GM12891 (cell line): ENCODE measurements around the gene RIN3.

Experiments used
- DNase-seq: peaks from one replicate; pipeline ENCODE4 v3.0.0; 2011; ENCODE audit warnings: low spot score; ENCODE audit not compliant: insufficient read length
- FAIRE-seq: peaks from 2 replicates; lab custom pipeline; 2011; peaks lifted over from hg19 to GRCh38; lab: Jason Lieb, UNC
- PAX5 ChIP-seq: IDR thresholded peaks from 2 replicates; pipeline ENCODE4 v1.6.1; 2011; ENCODE audit warnings: low read length, moderate library complexity, mild to moderate bottlenecking; ENCODE audit not compliant: insufficient read depth, severe bottlenecking
- POLR2A ChIP-seq: IDR thresholded peaks from 2 replicates; pipeline ENCODE4 v1.6.1; 2011; ENCODE audit warnings: low read depth, low read length, control low read depth
- POLR2AphosphoS5 ChIP-seq: IDR thresholded peaks from 2 replicates; pipeline ENCODE4 v1.6.1; 2011; ENCODE audit warnings: low read depth, low read length, control low read depth
- POU2F2 ChIP-seq: IDR thresholded peaks from 2 replicates; pipeline ENCODE4 v1.6.1; 2011; ENCODE audit warnings: low read depth, mild to moderate bottlenecking, control low read depth, low read length, moderate library complexity
- SPI1 ChIP-seq: IDR thresholded peaks from 2 replicates; pipeline ENCODE4 v1.6.1; 2011; ENCODE audit warnings: low read depth, low read length, control low read depth
- TAF1 ChIP-seq: IDR thresholded peaks from 2 replicates; pipeline ENCODE4 v1.6.1; 2011; ENCODE audit warnings: low read depth, low read length, control low read depth

Gene RIN3

GRCh38 chr14:92482621-92483319 is 30.8 kb upstream of the RIN3 start:
- FAIRE-seq, result no peak
- TF ChIP-seq PAX5 (no peak), TAF1 (no peak), POLR2A (no peak)
- DNase-seq, result no peak

DNA sequence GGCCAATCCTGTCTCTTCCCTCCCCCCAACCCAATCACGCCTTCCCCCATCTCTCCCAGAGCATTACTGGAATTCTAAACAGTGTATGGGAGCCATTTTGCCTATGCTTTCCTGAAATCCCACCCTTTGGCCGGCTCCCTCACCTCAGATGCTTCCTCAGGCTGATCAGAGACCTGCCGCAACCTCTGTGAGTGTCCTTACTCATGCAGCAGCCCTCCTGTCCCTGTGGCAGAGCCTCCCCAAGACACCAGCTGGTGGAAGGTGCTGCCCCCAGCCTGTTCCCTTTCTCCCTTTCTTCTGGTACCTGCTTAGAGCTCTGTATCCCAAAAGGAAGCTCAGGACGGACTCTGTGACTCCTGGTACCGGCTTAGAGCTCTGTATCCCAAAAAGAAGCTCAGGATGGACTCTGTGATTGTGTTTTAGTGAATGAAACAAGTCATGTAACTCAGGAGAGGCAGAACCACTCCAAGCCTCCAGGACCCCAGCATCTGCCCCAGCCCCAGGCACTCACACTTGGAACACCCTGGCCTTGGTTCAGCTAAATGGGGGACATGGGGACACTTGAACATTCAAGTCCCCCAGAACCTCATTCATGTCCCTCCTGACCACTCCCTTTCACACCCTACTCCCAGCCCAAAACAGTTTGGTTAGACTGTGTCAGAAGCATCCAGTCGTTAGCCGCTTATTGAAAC is 29.3 kb upstream of the RIN3 start:
- no peak for DNase-seq
- FAIRE-seq, result no peak
- TF ChIP-seq TAF1, result no peak
- TF ChIP-seq POU2F2, result no peak
- TF ChIP-seq POLR2A, result no peak
- no peak for TF ChIP-seq PAX5
- no peak for TF ChIP-seq POLR2AphosphoS5

GRCh38 chr14:92486881-92487280 is 26.7 kb upstream of the RIN3 start:
- TF ChIP-seq POLR2A (no peak), POLR2AphosphoS5 (no peak), SPI1 (no peak), TAF1 (no peak), PAX5 (no peak), POU2F2 (no peak)
- DNase-seq (no peak), FAIRE-seq (no peak)

DNA sequence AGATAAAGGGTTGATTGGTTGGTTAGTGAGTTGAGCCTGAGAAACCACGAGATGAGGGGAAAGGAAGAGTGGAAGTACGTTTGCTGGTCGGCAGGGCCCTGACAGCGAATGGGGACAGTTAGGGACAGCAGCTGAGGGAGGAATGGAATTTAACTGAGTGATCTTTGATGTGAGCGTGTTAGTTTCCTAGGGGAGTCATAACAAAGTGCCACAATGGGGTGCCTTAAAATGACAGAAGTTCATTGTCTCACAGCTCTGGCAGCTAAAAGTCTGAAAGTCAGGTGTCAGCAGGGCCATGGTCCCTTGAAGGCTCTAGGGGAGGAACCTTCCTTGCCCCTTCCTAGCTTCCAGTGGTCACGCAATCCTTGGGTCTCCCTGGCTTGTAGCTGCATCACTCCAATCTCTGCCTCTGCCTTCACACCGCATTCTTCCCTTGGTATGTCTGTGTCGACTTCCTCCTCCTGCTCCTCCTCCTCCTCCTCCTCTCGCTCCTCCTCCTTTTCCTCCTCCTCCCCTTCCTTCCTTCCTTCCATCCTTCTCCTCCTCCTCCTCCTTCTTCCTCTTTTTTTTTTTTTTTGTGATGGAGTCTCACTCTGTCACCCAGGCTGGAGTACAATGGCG is 26.0 kb upstream of the RIN3 start:
- DNase-seq (no peak), FAIRE-seq (no peak)
- TF ChIP-seq PAX5 (no peak), POLR2A (no peak)

DNA sequence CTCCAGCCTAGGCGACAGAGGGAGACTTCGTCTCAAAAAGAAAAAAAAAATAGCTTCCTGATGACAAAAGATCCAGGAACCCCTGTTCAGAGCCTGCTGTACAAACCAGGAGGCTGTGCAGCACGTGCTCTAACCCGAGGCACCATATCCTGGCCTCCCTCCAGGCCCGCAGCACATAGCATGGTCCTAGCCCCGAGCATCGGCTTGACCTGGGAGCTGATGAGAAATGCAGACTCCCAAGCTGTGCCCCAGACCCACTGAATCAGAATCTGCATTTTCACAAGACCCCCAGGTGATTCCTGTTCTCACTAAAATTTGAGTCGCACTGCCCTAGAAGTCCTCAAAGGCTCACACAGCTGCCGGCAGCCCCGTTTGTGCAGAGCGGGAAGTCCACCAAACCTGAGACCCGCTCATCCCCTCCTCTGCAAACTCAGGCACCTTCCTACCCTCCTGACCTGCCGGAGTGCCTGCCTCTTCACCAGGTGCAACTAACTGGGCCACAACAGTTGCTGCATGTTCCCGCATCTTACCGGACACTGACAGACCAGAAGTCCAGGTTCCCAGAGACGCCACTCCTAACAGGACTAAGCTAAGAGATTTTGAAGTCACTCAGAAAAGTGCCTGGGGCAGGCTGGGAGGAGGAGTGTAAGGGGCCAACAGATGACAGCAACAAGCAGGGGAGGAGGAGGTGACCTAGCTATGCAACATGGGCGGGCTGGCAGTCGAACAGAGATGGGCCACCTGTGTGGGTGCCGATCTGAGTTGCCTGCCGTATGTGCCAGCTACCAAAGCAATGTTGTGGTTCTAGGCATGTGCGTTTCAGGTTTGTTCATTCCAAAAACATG is 24.0 kb upstream of the RIN3 start:
- TF ChIP-seq SPI1 (no peak), POU2F2 (no peak), POLR2A (no peak), PAX5 (no peak), POLR2AphosphoS5 (no peak), TAF1 (no peak)
- FAIRE-seq (no peak), DNase-seq (no peak)

DNA sequence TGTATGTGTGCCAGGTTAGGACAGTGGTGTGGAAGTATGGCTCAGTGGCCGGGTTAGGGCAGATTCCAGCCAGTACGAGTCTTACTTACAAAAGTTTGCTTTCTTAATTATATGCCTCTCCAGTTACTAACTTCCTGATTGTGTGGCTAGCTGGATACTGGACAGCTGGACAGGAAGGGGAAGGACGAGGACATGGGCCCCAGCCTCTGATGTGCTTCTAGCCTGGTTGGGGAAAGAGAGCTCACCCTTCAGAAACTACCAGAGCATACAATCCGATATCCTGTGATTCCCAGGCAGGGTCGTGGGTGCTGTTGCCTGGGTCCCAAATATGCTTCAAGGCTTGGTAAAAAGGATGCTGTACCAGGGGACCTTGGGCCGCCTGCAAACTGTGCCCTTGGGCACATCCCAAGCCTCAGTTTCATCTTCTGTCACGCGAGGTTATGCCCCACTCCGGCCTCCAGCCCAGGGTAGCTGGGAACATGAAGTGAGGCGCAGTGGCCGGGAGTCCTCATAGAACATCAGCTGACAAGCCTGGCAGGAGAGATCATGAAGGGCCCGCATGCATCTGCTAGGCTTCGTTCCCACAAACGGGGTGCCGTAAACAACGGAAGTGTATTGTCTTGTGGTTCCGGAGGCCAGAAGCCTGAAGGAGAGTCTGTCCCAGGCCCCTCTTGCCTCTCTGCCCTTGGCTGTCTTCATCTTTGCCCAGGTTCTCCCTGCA is 23.2 kb upstream of the RIN3 start:
- TF ChIP-seq POLR2A, result no peak
- TF ChIP-seq POU2F2, result no peak
- TF ChIP-seq SPI1, result no peak
- no peak for TF ChIP-seq POLR2AphosphoS5
- TF ChIP-seq TAF1, result no peak
- no peak for TF ChIP-seq PAX5
- FAIRE-seq, result no peak
- no peak for DNase-seq

DNA sequence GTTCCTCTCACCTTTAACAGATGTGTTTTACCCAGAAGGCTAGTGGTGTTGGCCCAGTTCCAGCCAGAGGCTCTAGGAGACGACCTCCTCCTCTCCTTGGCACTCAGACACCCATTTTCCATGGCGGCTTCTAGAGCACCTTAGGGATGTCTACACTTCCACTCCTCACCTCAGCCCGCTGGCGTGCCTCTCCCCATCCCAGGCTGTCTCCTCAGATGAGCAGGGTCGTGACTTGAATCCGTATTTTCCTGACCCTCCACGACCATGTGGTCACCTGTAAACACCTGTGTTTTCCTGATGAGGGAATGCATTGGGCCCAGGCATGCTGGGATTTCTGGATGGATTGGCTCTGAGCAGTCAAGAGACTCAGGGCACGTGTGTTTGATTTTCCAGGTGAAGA is 21.8 kb upstream of the RIN3 start:
- DNase-seq (no peak), FAIRE-seq (no peak)
- no peak for TF ChIP-seq POU2F2
- no peak for TF ChIP-seq SPI1
- no peak for TF ChIP-seq TAF1
- TF ChIP-seq POLR2A, result no peak
- no peak for TF ChIP-seq POLR2AphosphoS5
- TF ChIP-seq PAX5, result no peak

GRCh38 chr14:92492258-92492657 is 21.3 kb upstream of the RIN3 start:
- TF ChIP-seq PAX5, result no peak
- TF ChIP-seq POLR2AphosphoS5, result no peak
- TF ChIP-seq POU2F2, result no peak
- no peak for TF ChIP-seq POLR2A
- no peak for TF ChIP-seq SPI1
- TF ChIP-seq TAF1, result no peak
- DNase-seq (no peak), FAIRE-seq (no peak)

DNA sequence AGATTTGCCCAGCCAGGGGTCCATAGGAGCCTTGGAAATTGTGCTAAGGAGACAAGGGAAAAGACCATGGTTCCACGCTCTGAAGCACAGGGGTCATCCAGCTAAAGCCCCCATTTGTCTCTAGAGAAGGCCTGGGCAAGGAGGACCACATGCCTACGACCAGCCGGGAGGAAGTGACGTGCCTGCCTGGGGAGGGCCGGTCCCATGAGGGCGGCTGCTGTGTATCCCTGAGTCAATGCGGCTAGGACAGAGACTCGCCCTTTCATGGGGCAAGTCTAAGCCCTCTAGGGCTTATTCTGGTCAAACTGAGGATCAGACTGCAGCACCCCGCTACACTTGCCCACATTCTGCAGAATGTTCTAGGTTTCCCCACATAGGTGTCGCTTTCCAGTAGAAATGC is 20.6 kb upstream of the RIN3 start:
- FAIRE-seq (no peak), DNase-seq (no peak)
- TF ChIP-seq POLR2A, result no peak
- no peak for TF ChIP-seq POLR2AphosphoS5
- TF ChIP-seq TAF1, result no peak
- TF ChIP-seq POU2F2, result no peak
- no peak for TF ChIP-seq PAX5
- no peak for TF ChIP-seq SPI1
